VCaP (cell line): ENCODE results near the gene PATL2.

Experiments used
- H3K27ac ChIP-seq: fragments of 450-650 bp; 2 replicates; pipeline ENCODE4 v1.5.1; 2017
- CTCF ChIP-seq: fragments of 450-650 bp; conservative IDR thresholded peaks from 2 replicates; pipeline ENCODE4 v1.5.1; 2017; ENCODE audit warnings: mild to moderate bottlenecking, moderate library complexity

PATL2 gene

GRCh38 chr15:44682211-44682610 lies 28.9 kb downstream of the PATL2 start:
- TF ChIP-seq CTCF: no peak
- no peak overlapping the region for H3K27ac ChIP-seq

GRCh38 chr15:44676676-44677075 lies 34.4 kb downstream of the PATL2 start:
- no peak overlapping the region for H3K27ac ChIP-seq
- TF ChIP-seq CTCF: no peak

- TF ChIP-seq CTCF: no peak
- H3K27ac ChIP-seq: no peak overlapping the region
Measured at GRCh38 chr15:44675911-44676310, 35.2 kb downstream of the PATL2 start.

- TF ChIP-seq CTCF: no peak
Measured at GRCh38 chr15:44673639-44674038, 37.5 kb downstream of the PATL2 start.

GRCh38 chr15:44670087-44670950 lies 40.8 kb downstream of the PATL2 start:
- no peak for TF ChIP-seq CTCF
- no peak overlapping the region for H3K27ac ChIP-seq

More at GRCh38 chr15:44673639-44674038, 37.5 kb downstream of the PATL2 start:
- H3K27ac ChIP-seq: no peak overlapping the region

- no peak for TF ChIP-seq CTCF
- no peak overlapping the region for H3K27ac ChIP-seq
Measured at GRCh38 chr15:44668921-44669320, 42.2 kb downstream of the PATL2 start.

GRCh38 chr15:44667039-44667360 lies 44.1 kb downstream of the PATL2 start:
- TF ChIP-seq CTCF: no peak
- H3K27ac ChIP-seq: no peak overlapping the region
